Sigmoid colon (tissue), 7 donors: ENCODE data around the gene INF2. TPM values are rescaled to one million over a fixed set of nuclear protein-coding genes. Genes with fewer than 3 reads are reported as not detected.

Experiments
- DNase-seq: peaks from one replicate; pipeline ENCODE4 v3.0.0-alpha.2; 2019
- H3K27ac ChIP-seq, 4 donors: fragments of 200-600 bp; sonication (generic); one replicate each; pipeline ENCODE4 v1.5.1; 2016 to 2019; ENCODE audit warnings: mild to moderate bottlenecking in 1 of 4
- H3K27me3 ChIP-seq, 3 donors: fragments of 200-600 bp; sonication (generic); one replicate each; pipeline ENCODE4 v1.5.1; 2019; ENCODE audit warnings: mild to moderate bottlenecking in 1 of 3
- H3K36me3 ChIP-seq, 4 donors: fragments of 200-600 bp; sonication (generic); one replicate each; pipeline ENCODE4 v1.5.1; 2016 to 2019
- H3K4me1 ChIP-seq, 4 donors: fragments of 200-600 bp; sonication (generic); one replicate each; pipeline ENCODE4 v1.5.1; 2017 to 2019
- H3K4me3 ChIP-seq, 4 donors: fragments of 200-600 bp; sonication (generic); one replicate each; pipeline ENCODE4 v1.5.1; 2017 to 2019; ENCODE audit warnings: mild to moderate bottlenecking in 2 of 4, moderate library complexity in 1 of 4
- H3K9me3 ChIP-seq, 4 donors: fragments of 200-600 bp in 3 of 4; sonication (generic) in 3 of 4; one replicate each; pipeline versions ENCODE4 v1.5.1 to v1.6.1; 2013 to 2019
- CTCF ChIP-seq, 4 experiments: fragments of 450-650 bp in 3 of 4; fragments of 200-600 bp in 1 of 4; IDR thresholded peaks; one replicate each; pipeline ENCODE4 v1.5.1; 2016 to 2019; ENCODE audit warnings: antibody characterized with exemption in 4 of 4, mild to moderate bottlenecking in 3 of 4, moderate library complexity in 2 of 4
- EP300 ChIP-seq, 4 donors: sonication (generic); formaldehyde crosslinking; IDR thresholded peaks; one replicate each; pipeline ENCODE4 v1.6.1; 2017; ENCODE audit warnings: antibody characterized with exemption in 4 of 4
- POLR2A ChIP-seq, 2 donors: fragments of 450-650 bp; IDR thresholded peaks; one replicate each; pipeline ENCODE4 v1.6.1; 2016; ENCODE audit warnings: antibody characterized with exemption in 2 of 2, mild to moderate bottlenecking in 2 of 2, moderate library complexity in 2 of 2
- POLR2AphosphoS5 ChIP-seq, 4 donors: sonication (generic); formaldehyde crosslinking; IDR thresholded peaks; one replicate each; pipeline ENCODE4 v1.6.1; 2017; ENCODE audit warnings: antibody characterized with exemption in 4 of 4
- WGBS, 2 donors: extraction: QIAGEN DNeasy Blood & Tissue Kit; methylation state at CpG; one replicate each; pipeline ENCODE4 v1.1.7; 2013; 5-methylcytosine and 5-hydroxymethylcytosine counted together
- intact Hi-C: fragments of 100-400 bp; cut with DNase I; formaldehyde crosslinking; loops from one replicate; pipeline ENCODE4 v1.15.1; 2023
- polyA plus RNA-seq, 3 donors: library from polyadenylated mRNA; stranded (reverse); fragments of 200-250 nt; gene quantifications; one replicate each; pipeline ENCODE4 v1.2.3, GENCODE V29; 2013
- total RNA-seq, 4 donors: library from RNA; depleted of rRNA; stranded (reverse); fragments of >200 nt; gene quantifications; one replicate each; pipeline ENCODE4 v1.1.0, GENCODE V29; 2016
- donor health status: healthy with polysubstance abuse.
- donor health status: Bipolar disorder and iron deficiency.
- donor health status: healthy.

The INF2 gene
- total and polyA plus RNA-seq, 7 donors = 26.3 to 169 (median 67.0) TPM

- DNase-seq = no peak
- Histone ChIP-seq H3K36me3 (no peaks in the 10 kb centered on the region), H3K27me3 (no peaks in the 10 kb centered on the region), H3K4me3 (no peak overlapping the region), H3K27ac (no peak overlapping the region), H3K4me1 (peaks cover 0 to 23% (median 13%) of the 10 kb centered on the region in 4 donors), H3K9me3 (no peaks in the 10 kb centered on the region)
- intact Hi-C loops = no loop called here
- WGBS, 2 donors = 92% methylated on average over 32 of the region's 32 CpGs
- TF ChIP-seq POLR2A (IDR thresholded peaks at IDR 0.05) (no peak), POLR2AphosphoS5 (IDR thresholded peaks at IDR 0.05) (no peak), CTCF (IDR thresholded peaks at IDR 0.05) (no peak)
Measured at GRCh38 chr14:104742586-104743455, 53.4 kb downstream of the INF2 start.

GRCh38 chr14:104743461-104744380, 54.3 kb downstream of the INF2 start:
- Histone ChIP-seq H3K4me3 (no peak overlapping the region), H3K27ac (no peak overlapping the region), H3K9me3 (no peaks in the 10 kb centered on the region), H3K36me3 (no peaks in the 10 kb centered on the region), H3K27me3 (no peaks in the 10 kb centered on the region), H3K4me1 (peaks cover 0 to 32% (median 17%) of the 10 kb centered on the region in 4 donors)
- intact Hi-C loops = no loop called here
- no peak for DNase-seq
- TF ChIP-seq EP300 (IDR thresholded peaks at IDR 0.05) (no peak), POLR2AphosphoS5 (IDR thresholded peaks at IDR 0.05) (no peak), CTCF (IDR thresholded peaks at IDR 0.05) (no peak), POLR2A (IDR thresholded peaks at IDR 0.05) (no peak)
- 88 to 92% methylated on average over 28 of the region's 28 CpGs for WGBS, 2 donors

GRCh38 chr14:104744484-104744883, 55.1 kb downstream of the INF2 start:
- TF ChIP-seq POLR2AphosphoS5 (IDR thresholded peaks at IDR 0.05) = no peak
- no peak for TF ChIP-seq EP300 (IDR thresholded peaks at IDR 0.05)
- no peak for TF ChIP-seq POLR2A (IDR thresholded peaks at IDR 0.05)
- Histone ChIP-seq H3K4me3 (no peak overlapping the region), H3K27ac (no peak overlapping the region), H3K27me3 (no peaks in the 10 kb centered on the region), H3K9me3 (no peaks in the 10 kb centered on the region), H3K36me3 (no peaks in the 10 kb centered on the region), H3K4me1 (peaks cover 0 to 32% (median 17%) of the 10 kb centered on the region in 4 donors)
- intact Hi-C loops = no loop called here
- 95% methylated on average over 10 of the region's 10 CpGs for WGBS, 2 donors
- DNase-seq = no peak

GRCh38 chr14:104745431-104745830, 56.0 kb downstream of the INF2 start:
- Histone ChIP-seq H3K9me3 (no peaks in the 10 kb centered on the region), H3K36me3 (no peaks in the 10 kb centered on the region), H3K27me3 (no peaks in the 10 kb centered on the region), H3K4me3 (no peak overlapping the region), H3K4me1 (peaks cover 0 to 32% (median 17%) of the 10 kb centered on the region in 4 donors), H3K27ac (no peak overlapping the region)
- WGBS, 2 donors = 94 to 95% methylated on average over 9 of the region's 9 CpGs
- intact Hi-C loops = no loop called here
- DNase-seq = no peak
- no peak for TF ChIP-seq POLR2AphosphoS5 (IDR thresholded peaks at IDR 0.05)
- no peak for TF ChIP-seq POLR2A (IDR thresholded peaks at IDR 0.05)
- no peak for TF ChIP-seq CTCF (IDR thresholded peaks at IDR 0.05)
- no peak for TF ChIP-seq EP300 (IDR thresholded peaks at IDR 0.05)

GRCh38 chr14:104746071-104746545, 56.7 kb downstream of the INF2 start:
- WGBS, 2 donors = 79 to 87% methylated on average over 13 of the region's 13 CpGs
- Histone ChIP-seq H3K4me1 (peaks cover 0 to 32% (median 17%) of the 10 kb centered on the region in 4 donors), H3K27ac (peak overlapping the region; percentile 46 to 64 (median 54)), H3K9me3 (no peaks in the 10 kb centered on the region), H3K36me3 (no peaks in the 10 kb centered on the region), H3K27me3 (no peaks in the 10 kb centered on the region), H3K4me3 (no peak overlapping the region)
- TF ChIP-seq EP300 (IDR thresholded peaks at IDR 0.05) (no peak), POLR2A (IDR thresholded peaks at IDR 0.05) (no peak), POLR2AphosphoS5 (IDR thresholded peaks at IDR 0.05) (no peak), CTCF (IDR thresholded peaks at IDR 0.05) (no peak)
- intact Hi-C loops = no loop called here
- DNase-seq = no peak
